Measurements from ENCODE around the gene IL17RE. TPM values are rescaled to one million over a fixed set of nuclear protein-coding genes. Genes with fewer than 3 reads are reported as not detected.
A peak's percentile ranks its signal among the peaks of the same experiment; 100 is the strongest.

Gene IL17RE
- total and polyA plus RNA-seq, 9 of the 15 experiments (the other 6 are each of a cell fraction or from before 2014, with no cell fraction given): 0.32 to 1.9 (median 0.51) TPM; not detected in 4

DNA sequence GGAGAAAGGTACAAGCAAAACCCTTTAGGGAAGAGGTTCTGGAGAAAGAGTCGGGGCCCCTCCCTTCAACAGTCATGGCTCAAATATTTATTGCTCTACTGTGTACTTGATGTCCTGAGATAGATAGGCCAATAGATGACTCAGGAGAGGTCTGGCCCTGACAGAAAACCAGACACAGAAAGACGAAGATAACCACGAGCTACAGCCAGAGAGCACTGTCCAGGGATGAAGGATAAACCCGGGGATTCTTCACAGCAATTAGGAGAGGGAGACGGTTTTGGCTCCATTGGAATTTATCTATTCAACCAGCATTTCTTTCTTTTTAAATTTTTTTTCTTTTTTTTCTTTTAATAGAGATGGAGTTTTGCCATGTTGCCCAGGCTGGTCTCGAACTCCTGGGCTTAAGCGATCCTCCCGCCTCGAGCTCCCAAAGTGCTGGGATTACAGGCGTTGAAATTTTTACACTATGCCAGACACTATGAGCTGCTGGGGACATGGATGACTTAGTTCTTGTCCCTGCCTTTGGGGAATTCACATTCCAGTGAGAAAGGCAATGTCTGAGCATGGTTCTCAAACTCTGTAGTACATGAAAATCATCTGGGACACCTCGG, 18.0 kb upstream of the IL17RE start (continued):
- TF ChIP-seq RNF2 (IDR thresholded peaks at IDR 0.05): peak; percentile 59; the same call in 1 of the 2 replicates
- no peak for TF ChIP-seq ARID2 (IDR thresholded peaks at IDR 0.05)
- no peak for TF ChIP-seq POLR2B (IDR thresholded peaks at IDR 0.05; ENCODE audit: low read depth, partially characterized antibody)
- no peak for TF ChIP-seq HDAC6 (IDR thresholded peaks at IDR 0.05; ENCODE audit: low read depth, low read length)
- no peak for TF ChIP-seq ZBTB17 (CRISPR knock-in tag; IDR thresholded peaks at IDR 0.05)
- no peak for TF ChIP-seq SNRNP70 (optimal IDR thresholded peaks at IDR 0.05; ENCODE audit: low read depth, low read length)
- no peak for TF ChIP-seq ZBTB2 (IDR thresholded peaks at IDR 0.05)
- peak; percentile 64 for TF ChIP-seq MGA (IDR thresholded peaks at IDR 0.05)
- TF ChIP-seq NUFIP1 (IDR thresholded peaks at IDR 0.05; ENCODE audit: partially characterized antibody): no peak
- no peak for TF ChIP-seq CBX1 (IDR thresholded peaks at IDR 0.05; ENCODE audit: low read depth)
- TF ChIP-seq PURB (CRISPR knock-in tag; IDR thresholded peaks at IDR 0.05; ENCODE audit: low read depth): no peak
- TF ChIP-seq, protein P1, sequence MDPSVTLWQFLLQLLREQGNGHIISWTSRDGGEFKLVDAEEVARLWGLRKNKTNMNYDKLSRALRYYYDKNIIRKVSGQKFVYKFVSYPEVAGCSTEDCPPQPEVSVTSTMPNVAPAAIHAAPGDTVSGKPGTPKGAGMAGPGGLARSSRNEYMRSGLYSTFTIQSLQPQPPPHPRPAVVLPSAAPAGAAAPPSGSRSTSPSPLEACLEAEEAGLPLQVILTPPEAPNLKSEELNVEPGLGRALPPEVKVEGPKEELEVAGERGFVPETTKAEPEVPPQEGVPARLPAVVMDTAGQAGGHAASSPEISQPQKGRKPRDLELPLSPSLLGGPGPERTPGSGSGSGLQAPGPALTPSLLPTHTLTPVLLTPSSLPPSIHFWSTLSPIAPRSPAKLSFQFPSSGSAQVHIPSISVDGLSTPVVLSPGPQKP (CRISPR knock-in tag; IDR thresholded peaks at IDR 0.05): no peak

Measured in K562 (cell line).